ENCODE measurements around the gene CHRM1. TPM values are rescaled to one million over a fixed set of nuclear protein-coding genes. Genes with fewer than 3 reads are reported as not detected.
A peak's percentile ranks its signal among the peaks of the same experiment; 100 is the strongest.

The CHRM1 gene
- total RNA-seq, 1 donor from 2014 or later, result not detected

DNA sequence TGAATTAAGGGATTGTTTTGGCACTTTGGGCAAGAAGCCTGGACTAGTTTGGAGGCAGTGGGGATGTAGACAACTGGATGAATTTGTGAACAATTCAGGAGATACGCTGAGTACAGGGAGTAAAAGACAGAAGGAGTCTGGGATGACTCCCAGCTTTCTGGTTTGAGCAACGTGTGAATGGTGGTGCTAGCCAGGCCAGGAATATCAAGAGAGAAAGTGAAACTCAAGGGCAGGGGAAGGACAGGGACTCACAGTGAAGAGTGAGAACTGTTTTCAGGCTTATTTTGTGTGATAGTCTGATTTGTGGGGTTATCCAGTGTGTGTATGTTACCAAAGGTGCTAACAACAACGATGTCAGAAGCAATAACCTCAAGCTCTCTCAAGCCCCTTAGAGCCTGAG is 15.9 kb downstream of the CHRM1 start:
- Mint-ChIP-seq H3K4me3 (ENCODE audit: unreplicated experiment) (no peak overlapping the region), H3K27me3 (ENCODE audit: unreplicated experiment) (peaks cover under 1% of the 10 kb centered on the region), H3K36me3 (ENCODE audit: low read depth, unreplicated experiment) (peaks cover 4% of the 10 kb centered on the region), H3K9me3 (ENCODE audit: unreplicated experiment) (no peaks in the 10 kb centered on the region), H3K4me1 (ENCODE audit: unreplicated experiment) (peaks cover 35% of the 10 kb centered on the region), H3K27ac (ENCODE audit: unreplicated experiment) (peak overlapping the region; percentile 32)
- no peak for TF ChIP-seq CTCF (IDR thresholded peaks at IDR 0.05; ENCODE audit: unreplicated experiment)
- no peak for DNase-seq (ENCODE audit: low spot score)

GRCh38 chr11:62902932-62903331 is 18.2 kb downstream of the CHRM1 start:
- Mint-ChIP-seq H3K36me3 (ENCODE audit: low read depth, unreplicated experiment) (peaks cover 4% of the 10 kb centered on the region), H3K9me3 (ENCODE audit: unreplicated experiment) (no peaks in the 10 kb centered on the region), H3K4me3 (ENCODE audit: unreplicated experiment) (no peak overlapping the region), H3K27me3 (ENCODE audit: unreplicated experiment) (peaks cover 5% of the 10 kb centered on the region), H3K4me1 (ENCODE audit: unreplicated experiment) (peaks cover 28% of the 10 kb centered on the region), H3K27ac (ENCODE audit: unreplicated experiment) (no peak overlapping the region)
- no peak for DNase-seq (ENCODE audit: low spot score)
- TF ChIP-seq CTCF (IDR thresholded peaks at IDR 0.05; ENCODE audit: unreplicated experiment), result no peak

DNA sequence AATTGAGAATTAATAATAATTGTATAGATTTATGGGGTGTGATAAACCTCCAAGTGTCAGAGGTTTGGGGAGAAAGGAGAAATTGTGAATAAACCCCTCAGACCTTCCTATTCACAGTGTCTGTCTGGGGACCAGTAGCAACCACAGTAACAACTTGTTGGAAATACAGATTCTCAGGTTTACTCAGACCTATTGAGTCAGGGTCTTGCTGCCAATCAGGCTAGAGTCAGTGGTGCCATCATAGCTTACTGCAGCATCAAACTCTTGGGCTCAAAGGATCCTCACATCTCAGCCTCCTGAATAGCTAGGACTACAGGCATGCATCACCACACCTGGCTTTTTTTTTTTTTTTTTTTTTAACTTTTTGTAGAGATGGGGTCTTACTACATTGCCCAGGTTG is 23.1 kb downstream of the CHRM1 start:
- H3K4me3 Mint-ChIP-seq (ENCODE audit: unreplicated experiment), result no peak overlapping the region
- H3K36me3 Mint-ChIP-seq (ENCODE audit: low read depth, unreplicated experiment), result no peaks in the 10 kb centered on the region

DNA sequence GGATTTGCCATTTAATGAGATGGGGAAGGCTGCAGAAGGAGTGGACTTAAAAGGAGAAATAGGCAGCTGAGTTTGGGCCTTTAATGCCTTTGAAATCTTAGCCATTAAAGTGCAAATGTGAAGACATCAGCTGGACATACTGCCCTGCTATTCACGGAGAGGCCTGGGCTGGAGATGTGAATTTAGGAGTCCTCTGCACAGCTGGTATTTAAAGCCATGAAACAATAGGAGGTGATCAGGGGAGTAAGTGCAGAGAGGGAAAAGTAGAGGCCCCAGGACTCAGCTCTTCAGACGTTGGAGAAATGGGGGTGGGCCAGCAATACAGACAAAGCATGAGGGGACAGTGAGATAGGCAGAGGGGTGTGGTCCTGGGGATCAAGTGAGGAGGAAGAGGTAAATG is 23.9 kb downstream of the CHRM1 start:
- no peak overlapping the region for H3K27ac Mint-ChIP-seq (ENCODE audit: unreplicated experiment)

More for the DNA sequence above, 23.1 kb downstream of the CHRM1 start:
- H3K27ac Mint-ChIP-seq (ENCODE audit: unreplicated experiment), result no peak overlapping the region
- TF ChIP-seq CTCF (IDR thresholded peaks at IDR 0.05; ENCODE audit: unreplicated experiment), result no peak
- H3K27me3 Mint-ChIP-seq (ENCODE audit: unreplicated experiment), result peaks cover 12% of the 10 kb centered on the region
- no peaks in the 10 kb centered on the region for H3K9me3 Mint-ChIP-seq (ENCODE audit: unreplicated experiment)
- H3K4me1 Mint-ChIP-seq (ENCODE audit: unreplicated experiment), result peaks cover 11% of the 10 kb centered on the region
- no peak for DNase-seq (ENCODE audit: low spot score)

DNA sequence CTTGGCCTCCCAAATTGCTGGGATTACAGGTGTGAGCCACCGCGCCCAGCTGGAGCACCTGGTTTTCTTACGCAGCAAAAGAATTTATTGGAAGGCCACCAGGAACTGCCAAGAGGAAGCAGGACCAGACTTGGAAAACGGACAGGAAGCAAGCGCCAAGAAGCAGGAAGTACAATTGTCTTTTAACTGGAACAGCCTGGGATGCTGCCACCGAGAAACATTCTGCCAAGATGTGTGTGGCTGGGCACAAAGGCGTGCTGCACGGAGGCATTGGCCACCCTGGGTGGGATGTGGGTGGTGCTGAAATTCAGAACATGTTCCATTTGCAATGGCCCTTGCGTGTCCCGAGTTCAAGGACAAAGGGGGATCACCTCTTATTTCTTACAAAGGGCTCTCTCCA is 25.1 kb downstream of the CHRM1 start:
- no peak for DNase-seq (ENCODE audit: low spot score)
- peaks cover 21% of the 10 kb centered on the region for H3K4me1 Mint-ChIP-seq (ENCODE audit: unreplicated experiment)
- H3K27me3 Mint-ChIP-seq (ENCODE audit: unreplicated experiment), result peaks cover 12% of the 10 kb centered on the region
- H3K9me3 Mint-ChIP-seq (ENCODE audit: unreplicated experiment), result no peaks in the 10 kb centered on the region
- H3K36me3 Mint-ChIP-seq (ENCODE audit: low read depth, unreplicated experiment), result no peaks in the 10 kb centered on the region
- TF ChIP-seq CTCF (IDR thresholded peaks at IDR 0.05; ENCODE audit: unreplicated experiment), result no peak
- no peak overlapping the region for H3K4me3 Mint-ChIP-seq (ENCODE audit: unreplicated experiment)
- no peak overlapping the region for H3K27ac Mint-ChIP-seq (ENCODE audit: unreplicated experiment)

More for the DNA sequence above, 23.9 kb downstream of the CHRM1 start:
- no peak overlapping the region for H3K4me3 Mint-ChIP-seq (ENCODE audit: unreplicated experiment)
- no peaks in the 10 kb centered on the region for H3K9me3 Mint-ChIP-seq (ENCODE audit: unreplicated experiment)
- no peak for TF ChIP-seq CTCF (IDR thresholded peaks at IDR 0.05; ENCODE audit: unreplicated experiment)
- H3K4me1 Mint-ChIP-seq (ENCODE audit: unreplicated experiment), result peaks cover 15% of the 10 kb centered on the region
- peaks cover 12% of the 10 kb centered on the region for H3K27me3 Mint-ChIP-seq (ENCODE audit: unreplicated experiment)
- DNase-seq (ENCODE audit: low spot score), result no peak
- no peaks in the 10 kb centered on the region for H3K36me3 Mint-ChIP-seq (ENCODE audit: low read depth, unreplicated experiment)
